GM23248 (cell line): ENCODE results near the gene ZNF536.

Experiments used
- EZH2 ChIP-seq: fragments of 200-600 bp; sonication (generic); IDR thresholded peaks from 2 replicates; pipeline ENCODE4 v1.6.1; 2018; ENCODE audit warnings: antibody characterized with exemption, mild to moderate bottlenecking; ENCODE audit not compliant: insufficient read depth, poor library complexity, severe bottlenecking
- EZH2phosphoT487 ChIP-seq: fragments of 200-600 bp; sonication (generic); IDR thresholded peaks from 2 replicates; pipeline ENCODE4 v1.6.1; 2018; ENCODE audit warnings: antibody characterized with exemption, moderate library complexity, mild to moderate bottlenecking, low read depth; ENCODE audit not compliant: insufficient read depth

DNA sequence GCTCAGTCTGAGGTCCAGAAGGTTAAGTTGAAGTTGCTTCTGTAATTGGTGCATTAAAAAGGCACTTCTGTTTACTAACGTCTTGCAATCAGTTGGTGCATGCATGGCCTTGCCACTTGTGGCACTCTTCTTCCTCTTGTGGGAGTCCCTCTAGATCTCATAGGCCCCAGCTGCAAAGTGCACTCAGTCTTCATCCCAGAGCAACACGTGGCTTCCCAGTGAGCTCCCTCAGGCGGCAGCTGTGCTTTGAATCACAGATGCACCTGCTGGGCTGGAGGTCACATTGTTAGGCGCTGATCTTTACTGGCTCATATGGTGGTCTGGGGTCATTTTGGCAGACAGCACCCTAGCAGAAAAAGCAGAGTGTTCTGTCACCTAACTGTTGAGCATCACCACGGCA lies 215.7 kb downstream of the ZNF536 start:
- TF ChIP-seq EZH2, result no peak
- TF ChIP-seq EZH2phosphoT487, result no peak
